IMR-90 (cell line): ENCODE data around the gene CFAP70. TPM values are rescaled to one million over a fixed set of nuclear protein-coding genes. Genes with fewer than 3 reads are reported as not detected.

Experiments
- ATAC-seq: fragments of 200-7000 bp; cut with Tn5 transposase; 2 replicates; pipeline ENCODE4 v1.9.1; 2020; ENCODE audit warnings: low read depth, mild to moderate bottlenecking, moderate library complexity
- BruUV-seq: library from RNA; stranded (reverse); fragments of 400-500 nt; replicated peaks from 2 replicates; lab custom pipeline; 2021; lab: Mats Ljungman, UMichigan
- CTCF ChIA-PET: fragments of 300-600 bp; formaldehyde crosslinking; extraction: SDS; loops from one replicate; lab custom pipeline; 2021; ENCODE audit warnings: antibody characterized with exemption; lab: Yijun Ruan, JAX
- POLR2A ChIA-PET: fragments of 300-600 bp; sonication (Branson Sonifier 250); formaldehyde crosslinking; loops from one replicate; lab custom pipeline; 2022; ENCODE audit warnings: antibody characterized with exemption; ENCODE audit not compliant: unreplicated experiment; lab: Charles Lee
- DNase-seq: peaks from one replicate; pipeline ENCODE4 v3.0.0; 2013
- H2AFZ ChIP-seq: replicated peaks from 2 replicates; pipeline ENCODE3; 2013; ENCODE audit warnings: low read length, mild to moderate bottlenecking; ENCODE audit not compliant: poor library complexity
- H2AK5ac ChIP-seq: 2 replicates; pipeline ENCODE4 v1.6.1; 2013; ENCODE audit warnings: low read depth, low read length, inconsistent platforms
- H2AK9ac ChIP-seq: replicated peaks from 2 replicates; pipeline ENCODE3; 2013; ENCODE audit warnings: mild to moderate bottlenecking, low read depth, low read length, moderate library complexity; ENCODE audit not compliant: poor library complexity
- H2BK120ac ChIP-seq: 2 replicates; pipeline ENCODE4 v1.6.1; 2013; ENCODE audit warnings: low read depth, low read length, inconsistent platforms
- H2BK15ac ChIP-seq: 3 replicates; pipeline ENCODE4 v1.6.1; 2013; ENCODE audit warnings: low read depth, low read length, inconsistent platforms
- H2BK20ac ChIP-seq: 2 replicates; pipeline ENCODE4 v1.6.1; 2013; ENCODE audit warnings: low read depth, mild to moderate bottlenecking, inconsistent platforms, low read length, moderate library complexity
- H2BK5ac ChIP-seq: 2 replicates; pipeline ENCODE4 v1.6.1; 2013; ENCODE audit warnings: mild to moderate bottlenecking, low read depth, low read length, inconsistent platforms; ENCODE audit not compliant: poor library complexity, severe bottlenecking
- H3K14ac ChIP-seq: replicated peaks from 2 replicates; pipeline ENCODE4 v1.6.1; 2013; ENCODE audit warnings: low read depth, low read length, inconsistent platforms
- H3K18ac ChIP-seq: 2 replicates; pipeline ENCODE4 v1.6.1; 2013; ENCODE audit warnings: low read depth, low read length, control low read depth
- H3K23ac ChIP-seq: 2 replicates; pipeline ENCODE4 v1.6.1; 2013; ENCODE audit warnings: low read depth, low read length, inconsistent platforms
- H3K27ac ChIP-seq: 2 replicates; pipeline ENCODE4 v1.5.1; 2013; ENCODE audit warnings: mild to moderate bottlenecking, control low read depth, low read length; ENCODE audit not compliant: insufficient read depth
- H3K27me3 ChIP-seq: 2 replicates; pipeline ENCODE4 v1.6.1; 2013; ENCODE audit warnings: low read length; ENCODE audit not compliant: control insufficient read depth, insufficient read depth
- H3K36me3 ChIP-seq: 2 replicates; pipeline ENCODE4 v1.6.1; 2013; ENCODE audit warnings: low read length, mixed read lengths; ENCODE audit not compliant: control insufficient read depth, insufficient read depth
- H3K4ac ChIP-seq: 2 replicates; pipeline ENCODE4 v1.6.1; 2013; ENCODE audit warnings: low read depth, low read length, inconsistent platforms
- H3K4me1 ChIP-seq: 2 replicates; pipeline ENCODE4 v1.6.1; 2013; ENCODE audit warnings: low read length, mixed read lengths; ENCODE audit not compliant: control insufficient read depth, insufficient read depth
- H3K4me2 ChIP-seq: 2 replicates; pipeline ENCODE4 v1.6.1; 2013; ENCODE audit warnings: low read depth, mild to moderate bottlenecking, control low read depth, low read length, moderate library complexity
- H3K4me3 ChIP-seq: 2 replicates; pipeline ENCODE4 v1.5.1; 2013; ENCODE audit warnings: low read depth, mild to moderate bottlenecking, control low read depth, low read length, moderate library complexity; ENCODE audit not compliant: insufficient read depth
- H3K56ac ChIP-seq: 2 replicates; pipeline ENCODE4 v1.6.1; 2013; ENCODE audit warnings: low read length, inconsistent platforms; ENCODE audit not compliant: insufficient read depth; ENCODE audit errors: extremely low read depth
- H3K79me1 ChIP-seq, 2 experiments: 2 replicates each; pipeline ENCODE4 v1.6.1; 2013; ENCODE audit warnings: low read length in 2 of 2, inconsistent platforms in 1 of 2, low read depth in 1 of 2
- H3K9ac ChIP-seq: 2 replicates; pipeline ENCODE4 v1.6.1; 2013; ENCODE audit warnings: low read depth, low read length, control low read depth
- H3K9me1 ChIP-seq: 2 replicates; pipeline ENCODE4 v1.6.1; 2013; ENCODE audit warnings: low read length, inconsistent platforms; ENCODE audit not compliant: insufficient read depth
- H3K9me3 ChIP-seq: 2 replicates; pipeline ENCODE4 v1.6.1; 2013; ENCODE audit warnings: low read length; ENCODE audit not compliant: control insufficient read depth, insufficient read depth
- H4K20me1 ChIP-seq: 2 replicates; pipeline ENCODE4 v1.6.1; 2013; ENCODE audit warnings: low read length, inconsistent platforms; ENCODE audit not compliant: insufficient read depth
- H4K5ac ChIP-seq: 2 replicates; pipeline ENCODE4 v1.6.1; 2013; ENCODE audit warnings: mild to moderate bottlenecking, low read depth, low read length, control low read depth
- H4K8ac ChIP-seq, 2 experiments: 2 replicates each; pipeline ENCODE4 v1.6.1; 2013; ENCODE audit warnings: low read depth in 2 of 2, low read length in 2 of 2, control low read depth in 1 of 2, inconsistent platforms in 1 of 2
- H4K91ac ChIP-seq: 2 replicates; pipeline ENCODE4 v1.6.1; 2013; ENCODE audit warnings: low read depth, low read length, inconsistent platforms; ENCODE audit not compliant: insufficient read depth
- BHLHE40 ChIP-seq: fragments of 150-350 bp; IDR thresholded peaks from 2 replicates; pipeline ENCODE4 v1.6.1; 2016; ENCODE audit warnings: mild to moderate bottlenecking, low read depth, low read length
- CEBPB ChIP-seq: IDR thresholded peaks from 2 replicates; pipeline ENCODE4 v1.6.1; 2012; ENCODE audit warnings: low read depth, low read length, improper control_type of control experiment
- CHD1 ChIP-seq: IDR thresholded peaks from 2 replicates; pipeline ENCODE4 v1.6.1; 2012; ENCODE audit warnings: low read depth, low read length, improper control_type of control experiment
- CTCF ChIP-seq: conservative IDR thresholded peaks from 2 replicates; pipeline ENCODE4 v1.5.1; 2012; ENCODE audit warnings: mild to moderate bottlenecking, low read depth, low read length, improper control_type of control experiment
- ELK1 ChIP-seq: fragments of 150-350 bp; IDR thresholded peaks from 2 replicates; pipeline ENCODE4 v1.6.1; 2016; ENCODE audit warnings: low read depth, mild to moderate bottlenecking, low read length, moderate library complexity, borderline replicate concordance
- FOS ChIP-seq: fragments of 150-350 bp; IDR thresholded peaks from 2 replicates; pipeline ENCODE4 v1.6.1; 2016; ENCODE audit warnings: low read depth, low read length
- MAFK ChIP-seq: IDR thresholded peaks from 2 replicates; pipeline ENCODE4 v1.6.1; 2012; ENCODE audit warnings: low read depth, low read length, improper control_type of control experiment
- MAZ ChIP-seq: IDR thresholded peaks from 2 replicates; pipeline ENCODE4 v1.6.1; 2012; ENCODE audit warnings: low read depth, mild to moderate bottlenecking, low read length, improper control_type of control experiment, moderate library complexity, borderline replicate concordance
- MXI1 ChIP-seq: IDR thresholded peaks from 2 replicates; pipeline ENCODE4 v1.6.1; 2012; ENCODE audit warnings: low read depth, mild to moderate bottlenecking, low read length, moderate library complexity, borderline replicate concordance
- NFE2L2 ChIP-seq: fragments of 150-350 bp; IDR thresholded peaks from 2 replicates; pipeline ENCODE4 v1.6.1; 2016; ENCODE audit warnings: low read depth, mild to moderate bottlenecking, low read length
- POLR2A ChIP-seq: IDR thresholded peaks from 2 replicates; pipeline ENCODE4 v1.6.1; 2012; ENCODE audit warnings: mild to moderate bottlenecking, low read depth, low read length
- RAD21 ChIP-seq: IDR thresholded peaks from 2 replicates; pipeline ENCODE4 v1.6.1; 2012; ENCODE audit warnings: low read length, improper control_type of control experiment
- RCOR1 ChIP-seq: IDR thresholded peaks from 2 replicates; pipeline ENCODE4 v1.6.1; 2012; ENCODE audit warnings: mild to moderate bottlenecking, low read length, improper control_type of control experiment; ENCODE audit not compliant: insufficient replicate concordance
- RFX5 ChIP-seq: IDR thresholded peaks from 2 replicates; pipeline ENCODE4 v1.8.0; 2012; ENCODE audit warnings: low read depth, mild to moderate bottlenecking, low read length, moderate library complexity
- SMC3 ChIP-seq: fragments of 150-350 bp; IDR thresholded peaks from 2 replicates; pipeline ENCODE4 v1.6.1; 2016; ENCODE audit warnings: low read depth, mild to moderate bottlenecking, antibody characterized with exemption, low read length, moderate library complexity
- USF2 ChIP-seq: fragments of 150-350 bp; IDR thresholded peaks from 2 replicates; pipeline ENCODE4 v1.6.1; 2017; ENCODE audit warnings: mild to moderate bottlenecking, antibody characterized with exemption, low read length, low read depth
- dilution Hi-C: fragments of 300-500 bp; cut with HindIII; formaldehyde crosslinking; loops from one replicate; pipeline ENCODE4 v1.14.3; 2018; ENCODE audit warnings: low sequenced_read_pairs; ENCODE audit not compliant: unreplicated experiment
- in situ Hi-C: fragments of 300-500 bp; cut with MboI; formaldehyde crosslinking; loops from 3 replicates; pipeline ENCODE4 v1.14.3; 2019; ENCODE audit warnings: low sequenced_read_pairs, inconsistent platforms, mixed read lengths
- intact Hi-C: fragments of 100-400 bp; cut with micrococcal nuclease; formaldehyde crosslinking; loops from 2 replicates; pipeline ENCODE4 v1.10.0; 2022
- polyA plus RNA-seq, 3 experiments: library from polyadenylated mRNA; depleted of rRNA; stranded (reverse); fragments of >200 nt; gene quantifications; 2 replicates each; pipeline ENCODE4 v1.2.3, GENCODE V29; 2012; ENCODE audit warnings: low replicate concordance in 1 of 3
- total RNA-seq: library from RNA; depleted of rRNA; stranded (reverse); fragments of >200 nt; gene quantifications from 2 replicates; pipeline ENCODE4 v1.2.3, GENCODE V29; 2012

The CFAP70 gene
- total and polyA plus RNA-seq, 2 of the 4 experiments (the other 2 are of a cell fraction), result 0.15 to 0.18 TPM

- Histone ChIP-seq H3K27me3 (peaks cover 3% of the 10 kb centered on the region; the same call in 1 of the 2 replicates), H3K18ac (no peak overlapping the region), H3K36me3 (no peaks in the 10 kb centered on the region), H3K4me3 (no peak overlapping the region), H3K4ac (no peak overlapping the region), H3K9ac (no peak overlapping the region), H4K5ac (no peak overlapping the region), H2BK15ac (no peak overlapping the region), H3K9me1 (no peaks in the 10 kb centered on the region), H3K23ac (no peak overlapping the region), H2AK9ac (no peak overlapping the region), H2BK5ac (no peak overlapping the region), H3K14ac (no peak overlapping the region), H4K20me1 (no peaks in the 10 kb centered on the region), H3K4me2 (no peak overlapping the region), H3K79me1 (no peaks in the 10 kb centered on the region), H3K4me1 (no peaks in the 10 kb centered on the region), H4K8ac (no peak overlapping the region), H3K56ac (no peak overlapping the region), H2BK120ac (no peak overlapping the region), H2BK20ac (no peak overlapping the region), H4K91ac (no peak overlapping the region), H3K9me3 (peaks cover 7% of the 10 kb centered on the region), H2AK5ac (no peak overlapping the region), H3K27ac (no peak overlapping the region), H2AFZ (no peak overlapping the region)
- TF ChIP-seq RAD21 (no peak), FOS (no peak), NFE2L2 (no peak), MAZ (no peak), CEBPB (no peak), MAFK (no peak), MXI1 (no peak), BHLHE40 (no peak), POLR2A (no peak), RCOR1 (no peak), ELK1 (no peak), USF2 (no peak), RFX5 (no peak), CHD1 (no peak), CTCF (no peak), SMC3 (no peak)
- ChIA-PET CTCF (no interaction called here), POLR2A (no interaction called here)
- intact Hi-C loops (no loop called here), dilution Hi-C loops (no loop called here), in situ Hi-C loops (no loop called here)
- no peak for ATAC-seq
- no TSS peak for BruUV-seq
- no peak for DNase-seq
These were observed 51.4 kb downstream of the CFAP70 start for GRCh38 chr10:73307203-73307800.
